Measurements from ENCODE around the gene C2CD4A.

Gene C2CD4A

DNA sequence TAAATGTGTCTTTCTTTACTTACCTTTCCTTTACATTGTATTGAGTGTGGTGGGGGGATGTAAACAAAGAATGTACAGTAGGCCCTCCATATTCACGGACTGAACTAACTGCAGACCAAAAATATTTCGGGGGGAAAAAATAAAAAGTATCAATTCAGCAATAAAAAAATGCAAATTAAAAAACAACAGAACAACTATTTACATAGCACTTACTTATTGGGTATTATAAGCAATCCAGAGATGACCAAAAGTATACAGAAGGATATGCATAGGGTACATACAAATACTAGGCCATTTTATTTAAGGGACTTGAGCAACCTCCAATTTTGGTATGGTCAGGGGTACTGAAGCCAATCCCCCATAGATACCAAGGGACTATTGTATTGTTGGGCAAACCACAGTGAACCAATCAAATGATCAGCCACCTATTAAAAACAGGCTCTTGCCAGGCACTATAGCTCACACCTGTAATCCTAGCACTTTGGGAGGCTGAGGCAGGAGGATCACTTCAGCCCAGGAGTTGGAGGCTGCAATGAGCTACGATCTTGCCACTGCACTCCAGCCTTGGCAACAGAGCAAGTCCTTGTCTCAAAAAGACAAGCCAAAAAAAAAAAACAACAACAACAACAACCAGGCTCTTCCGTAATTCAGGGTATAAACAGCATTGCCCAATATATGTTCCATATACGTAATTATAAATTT is 8.3 kb upstream of the C2CD4A start:
- H3K36me3 ChIP-seq (replicated peaks; ENCODE audit: insufficient read depth, low read length) = no peaks in the 10 kb centered on the region
- 0 out of 2 replicates have a peak, but pooled peaks cover 7% of the 10 kb centered on the region for H3K4me1 ChIP-seq (ENCODE audit: low read length)
- H3K27ac ChIP-seq (ENCODE audit: low read length) = no peak overlapping the region
- H3K4me2 ChIP-seq (ENCODE audit: low read depth, low read length) = peak overlapping the region; percentile 56; the same call in 1 of the 2 replicates
- peaks cover 25% of the 10 kb centered on the region for H3F3A ChIP-seq (ENCODE audit: insufficient read depth, low read length)
- H3K79me2 ChIP-seq (ENCODE audit: low read length) = peaks cover 61% of the 10 kb centered on the region
- H3K9me2 ChIP-seq (replicated peaks; ENCODE audit: insufficient read depth, low read length) = no peaks in the 10 kb centered on the region
- no peak overlapping the region for H3K9ac ChIP-seq (ENCODE audit: low read length)
- no peaks in the 10 kb centered on the region for H3K9me3 ChIP-seq (replicated peaks; ENCODE audit: insufficient read depth, low read length)
- no peak for DNase-seq
- H3K4me3 ChIP-seq (ENCODE audit: low read length) = no peak overlapping the region; the same call in 1 of the 2 replicates
- no peak overlapping the region for H2AFZ ChIP-seq (ENCODE audit: low read length)
- no peaks in the 10 kb centered on the region for H3K27me3 ChIP-seq (replicated peaks; ENCODE audit: insufficient read depth, low read length)
- TF ChIP-seq EZH2phosphoT487 (IDR thresholded peaks at IDR 0.05; ENCODE audit: low read length) = no peak
- TF ChIP-seq CTCF (IDR thresholded peaks at IDR 0.05; ENCODE audit: low read length) = no peak
- no peak for TF ChIP-seq EZH2 (optimal IDR thresholded peaks at IDR 0.05; ENCODE audit: low read depth, low read length)
- 0 out of 2 replicates have a peak, but pooled peaks cover 5% of the 10 kb centered on the region for H4K20me1 ChIP-seq (ENCODE audit: insufficient read depth, low read length)

GRCh38 chr15:62059108-62059815 is 7.5 kb upstream of the C2CD4A start:
- Histone ChIP-seq H3K9ac (ENCODE audit: low read length) (peak overlapping the region; percentile 93), H3K36me3 (replicated peaks; ENCODE audit: insufficient read depth, low read length) (no peaks in the 10 kb centered on the region), H3K4me1 (ENCODE audit: low read length) (0 out of 2 replicates have a peak, but pooled peaks cover 4% of the 10 kb centered on the region), H3K79me2 (ENCODE audit: low read length) (peaks cover 53% of the 10 kb centered on the region), H3K9me2 (replicated peaks; ENCODE audit: insufficient read depth, low read length) (no peaks in the 10 kb centered on the region), H3K4me2 (ENCODE audit: low read depth, low read length) (peak overlapping the region; percentile 56), H2AFZ (ENCODE audit: low read length) (peak overlapping the region; percentile 87), H3K27me3 (replicated peaks; ENCODE audit: insufficient read depth, low read length) (no peaks in the 10 kb centered on the region), H3K9me3 (replicated peaks; ENCODE audit: insufficient read depth, low read length) (no peaks in the 10 kb centered on the region), H4K20me1 (ENCODE audit: insufficient read depth, low read length) (0 out of 2 replicates have a peak, but pooled peaks cover 5% of the 10 kb centered on the region), H3K27ac (ENCODE audit: low read length) (peak overlapping the region; percentile 94), H3K4me3 (ENCODE audit: low read length) (peak overlapping the region; percentile 83), H3F3A (ENCODE audit: insufficient read depth, low read length) (peaks cover 25% of the 10 kb centered on the region)
- peak; percentile 31 for DNase-seq
- TF ChIP-seq CTCF (IDR thresholded peaks at IDR 0.05; ENCODE audit: low read length) (peak; percentile 28), EZH2 (optimal IDR thresholded peaks at IDR 0.05; ENCODE audit: low read depth, low read length) (no peak)

- no peak for TF ChIP-seq EZH2phosphoT487 (IDR thresholded peaks at IDR 0.05; ENCODE audit: low read length)
- no peak for TF ChIP-seq CTCF (IDR thresholded peaks at IDR 0.05; ENCODE audit: low read length)
- no peak for TF ChIP-seq EZH2 (optimal IDR thresholded peaks at IDR 0.05; ENCODE audit: low read depth, low read length)
- no peaks in the 10 kb centered on the region for H3K27me3 ChIP-seq (replicated peaks; ENCODE audit: insufficient read depth, low read length)
These were observed 7.0 kb upstream of the C2CD4A start for GRCh38 chr15:62059816-62060112.

More at GRCh38 chr15:62059816-62060112, 7.0 kb upstream of the C2CD4A start:
- Histone ChIP-seq H3K9me3 (replicated peaks; ENCODE audit: insufficient read depth, low read length) (no peaks in the 10 kb centered on the region), H3K4me3 (ENCODE audit: low read length) (peak overlapping the region; percentile 83), H4K20me1 (ENCODE audit: insufficient read depth, low read length) (0 out of 2 replicates have a peak, but pooled peaks cover 5% of the 10 kb centered on the region), H3K9me2 (replicated peaks; ENCODE audit: insufficient read depth, low read length) (no peaks in the 10 kb centered on the region), H3K4me1 (ENCODE audit: low read length) (0 out of 2 replicates have a peak, but pooled peaks cover 4% of the 10 kb centered on the region), H3K27ac (ENCODE audit: low read length) (peak overlapping the region; percentile 94), H3K36me3 (replicated peaks; ENCODE audit: insufficient read depth, low read length) (no peaks in the 10 kb centered on the region), H3F3A (ENCODE audit: insufficient read depth, low read length) (peaks cover 25% of the 10 kb centered on the region), H3K4me2 (ENCODE audit: low read depth, low read length) (peak overlapping the region; percentile 56; the same call in 1 of the 2 replicates), H3K79me2 (ENCODE audit: low read length) (peaks cover 48% of the 10 kb centered on the region), H3K9ac (ENCODE audit: low read length) (peak overlapping the region; percentile 93), H2AFZ (ENCODE audit: low read length) (peak overlapping the region; percentile 87)
- DNase-seq = peak; percentile 90

Data from MM.1S (cell line).